Measurements from ENCODE around the gene C10orf67. TPM values are rescaled to one million over a fixed set of nuclear protein-coding genes. Genes with fewer than 3 reads are reported as not detected.

C10orf67 gene
- total RNA-seq, 1 experiment from 2014 or later, result not detected

DNA sequence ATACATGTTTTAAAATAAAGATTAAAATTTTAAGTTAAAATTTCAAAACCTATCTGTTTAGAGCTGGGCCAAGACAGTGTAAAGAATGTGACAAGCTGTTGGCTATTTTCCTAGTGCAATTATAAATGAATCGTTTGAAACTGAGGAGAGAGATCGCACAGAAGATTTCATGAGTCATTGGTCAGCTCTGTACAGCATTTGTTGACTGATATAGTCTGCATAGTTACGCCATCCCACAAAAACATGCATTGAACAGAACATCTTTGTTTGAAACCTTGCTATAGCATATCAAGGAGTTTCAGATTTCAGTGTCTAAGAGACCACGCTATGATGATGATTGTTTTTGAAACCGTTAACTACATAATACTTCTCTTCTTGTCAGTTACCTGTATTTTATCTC, 1.3 kb upstream of the C10orf67 start:
- no peak overlapping the region for H2BK15ac ChIP-seq (ENCODE audit: low read depth, low read length)
- no peak overlapping the region for H3K27ac Mint-ChIP-seq
- H3T11ph ChIP-seq (ENCODE audit: low read length), result no peak overlapping the region
- peaks cover 33% of the 10 kb centered on the region for H3K27me3 Mint-ChIP-seq (ENCODE audit: low read depth)
- H3K79me2 ChIP-seq (ENCODE audit: insufficient read depth, low read length), result no peaks in the 10 kb centered on the region
- no peak overlapping the region for H3K9ac ChIP-seq (ENCODE audit: extremely low read depth, insufficient read length, low read length)
- H3K4me1 ChIP-seq (ENCODE audit: insufficient read depth, low read length), result no peaks in the 10 kb centered on the region
- H3K9me3 Mint-ChIP-seq, result no peaks in the 10 kb centered on the region
- no peak overlapping the region for H2BK20ac ChIP-seq (ENCODE audit: low read depth, low read length, poor library complexity, severe bottlenecking)
- WGBS (ENCODE audit: extremely low coverage, insufficient read length, low lambda C conversion rate), result no CpG with 5 or more reads among the region's 5 CpGs
- no peak overlapping the region for H2AFZ ChIP-seq (ENCODE audit: low read length)
- no peaks in the 10 kb centered on the region for H3K79me1 ChIP-seq (ENCODE audit: insufficient read depth, low read depth, low read length, poor library complexity, severe bottlenecking)
- no peak overlapping the region for H3K56ac ChIP-seq (ENCODE audit: insufficient read length, low read depth, low read length)
- no peak overlapping the region for H4K91ac ChIP-seq (ENCODE audit: insufficient read length, low read depth, low read length)
- peaks cover 9% of the 10 kb centered on the region for H3K23me2 ChIP-seq (ENCODE audit: insufficient read length, low read depth, low read length, poor library complexity, severe bottlenecking)
- H3K9me3 ChIP-seq (ENCODE audit: control insufficient read depth, low read depth, low read length), result no peaks in the 10 kb centered on the region
- no peaks in the 10 kb centered on the region for H3K36me3 Mint-ChIP-seq (ENCODE audit: insufficient read depth in 1 of 3, low read depth in 3 of 3)
- no peak overlapping the region for H3K4me2 ChIP-seq (ENCODE audit: insufficient read depth, insufficient read length, low read length)
- no peak overlapping the region for H2BK5ac ChIP-seq (ENCODE audit: insufficient read length, low read length)
- peaks cover 4% of the 10 kb centered on the region for H3K27me3 ChIP-seq (ENCODE audit: insufficient read depth, low read length)
- no peak overlapping the region for H2BK120ac ChIP-seq (ENCODE audit: low read depth, low read length, poor library complexity, severe bottlenecking)
- H4K20me1 ChIP-seq (ENCODE audit: control insufficient read depth, insufficient read depth, insufficient read length), result no peaks in the 10 kb centered on the region
- no peak overlapping the region for H4K5ac ChIP-seq (ENCODE audit: insufficient read length, low read depth, low read length)
- H4K8ac ChIP-seq (replicated peaks; ENCODE audit: insufficient read length, low read depth, low read length), result no peak overlapping the region
- H3K4me3 Mint-ChIP-seq, result no peak overlapping the region
- peaks cover 11 to 14% of the 10 kb centered on the region in 2 experiments for H3K4me1 Mint-ChIP-seq
- H3K14ac ChIP-seq (ENCODE audit: insufficient read depth, low read length), result no peak overlapping the region
- H2AK5ac ChIP-seq (ENCODE audit: insufficient read length, low read length), result no peak overlapping the region
- H3K4ac ChIP-seq (ENCODE audit: low read depth, low read length), result no peak overlapping the region
- H3K27ac ChIP-seq (ENCODE audit: insufficient read length, low read depth, low read length), result no peak overlapping the region
- TF ChIP-seq, protein P1, sequence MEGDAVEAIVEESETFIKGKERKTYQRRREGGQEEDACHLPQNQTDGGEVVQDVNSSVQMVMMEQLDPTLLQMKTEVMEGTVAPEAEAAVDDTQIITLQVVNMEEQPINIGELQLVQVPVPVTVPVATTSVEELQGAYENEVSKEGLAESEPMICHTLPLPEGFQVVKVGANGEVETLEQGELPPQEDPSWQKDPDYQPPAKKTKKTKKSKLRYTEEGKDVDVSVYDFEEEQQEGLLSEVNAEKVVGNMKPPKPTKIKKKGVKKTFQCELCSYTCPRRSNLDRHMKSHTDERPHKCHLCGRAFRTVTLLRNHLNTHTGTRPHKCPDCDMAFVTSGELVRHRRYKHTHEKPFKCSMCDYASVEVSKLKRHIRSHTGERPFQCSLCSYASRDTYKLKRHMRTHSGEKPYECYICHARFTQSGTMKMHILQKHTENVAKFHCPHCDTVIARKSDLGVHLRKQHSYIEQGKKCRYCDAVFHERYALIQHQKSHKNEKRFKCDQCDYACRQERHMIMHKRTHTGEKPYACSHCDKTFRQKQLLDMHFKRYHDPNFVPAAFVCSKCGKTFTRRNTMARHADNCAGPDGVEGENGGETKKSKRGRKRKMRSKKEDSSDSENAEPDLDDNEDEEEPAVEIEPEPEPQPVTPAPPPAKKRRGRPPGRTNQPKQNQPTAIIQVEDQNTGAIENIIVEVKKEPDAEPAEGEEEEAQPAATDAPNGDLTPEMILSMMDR (conservative IDR thresholded peaks at IDR 0.05), result no peak
- no peak for DNase-seq
- no peak overlapping the region for H2BK12ac ChIP-seq (ENCODE audit: insufficient read length, low read depth, low read length)
- no peak overlapping the region for H3K23ac ChIP-seq (ENCODE audit: insufficient read length, low read depth, low read length)
- H3K18ac ChIP-seq (ENCODE audit: insufficient read length, low read depth, low read length), result no peak overlapping the region

Data from H9 (cell line).